Endometrium (tissue), 2 donors: ENCODE measurements around the gene DNMT3A.

Source experiments
- FAIRE-seq: peaks from 2 replicates; lab custom pipeline; 2012; peaks lifted over from hg19 to GRCh38; lab: Jason Lieb, UNC
- donor health status: control.
- donor health status: control.

The DNMT3A gene

GRCh38 chr2:25372405-25373268 lies 30.9 kb upstream of the DNMT3A start:
- FAIRE-seq, result no peak

- FAIRE-seq, result no peak
These were observed 29.8 kb upstream of the DNMT3A start for GRCh38 chr2:25371253-25372241.

GRCh38 chr2:25369876-25370275 lies 28.2 kb upstream of the DNMT3A start:
- FAIRE-seq, result no peak

GRCh38 chr2:25369439-25369838 lies 27.7 kb upstream of the DNMT3A start:
- FAIRE-seq, result no peak

- peak; percentile 92 for FAIRE-seq
These were observed 26.9 kb upstream of the DNMT3A start for GRCh38 chr2:25368660-25369059.

GRCh38 chr2:25367296-25367695 lies 25.6 kb upstream of the DNMT3A start:
- FAIRE-seq, result no peak

GRCh38 chr2:25366629-25367028 lies 24.9 kb upstream of the DNMT3A start:
- FAIRE-seq, result no peak

- no peak for FAIRE-seq
These were observed 23.5 kb upstream of the DNMT3A start for GRCh38 chr2:25365241-25365640.

GRCh38 chr2:25363733-25364132 lies 22.0 kb upstream of the DNMT3A start:
- FAIRE-seq, result no peak

- no peak for FAIRE-seq
These were observed 20.9 kb upstream of the DNMT3A start for GRCh38 chr2:25362434-25363145.

- peak; percentile 95 for FAIRE-seq
These were observed 20.3 kb upstream of the DNMT3A start for GRCh38 chr2:25362049-25362433.

- no peak for FAIRE-seq
These were observed 19.7 kb upstream of the DNMT3A start for GRCh38 chr2:25361261-25362048.

GRCh38 chr2:25358836-25359235 lies 17.1 kb upstream of the DNMT3A start:
- FAIRE-seq, result no peak

- no peak for FAIRE-seq
These were observed 16.6 kb upstream of the DNMT3A start for GRCh38 chr2:25358249-25358815.

- FAIRE-seq, result no peak
These were observed 14.4 kb upstream of the DNMT3A start for GRCh38 chr2:25356088-25356487.

GRCh38 chr2:25355270-25355669 lies 13.5 kb upstream of the DNMT3A start:
- no peak for FAIRE-seq

- no peak for FAIRE-seq
These were observed 12.4 kb upstream of the DNMT3A start for GRCh38 chr2:25354116-25354515.

GRCh38 chr2:25349397-25349796 lies 7.7 kb upstream of the DNMT3A start:
- FAIRE-seq, result no peak

GRCh38 chr2:25347846-25348245 lies 6.1 kb upstream of the DNMT3A start:
- no peak for FAIRE-seq

- FAIRE-seq, result no peak
These were observed 5.6 kb upstream of the DNMT3A start for GRCh38 chr2:25347205-25347815.
